Measurements from ENCODE around the gene METAP1. TPM values are rescaled to one million over a fixed set of nuclear protein-coding genes. Genes with fewer than 3 reads are reported as not detected.

Gene METAP1
- total and polyA plus RNA-seq, 2 of the 8 experiments (the other 6 are each of a cell fraction or from before 2014, with no cell fraction given), result 50.6 to 85.2 TPM

DNA sequence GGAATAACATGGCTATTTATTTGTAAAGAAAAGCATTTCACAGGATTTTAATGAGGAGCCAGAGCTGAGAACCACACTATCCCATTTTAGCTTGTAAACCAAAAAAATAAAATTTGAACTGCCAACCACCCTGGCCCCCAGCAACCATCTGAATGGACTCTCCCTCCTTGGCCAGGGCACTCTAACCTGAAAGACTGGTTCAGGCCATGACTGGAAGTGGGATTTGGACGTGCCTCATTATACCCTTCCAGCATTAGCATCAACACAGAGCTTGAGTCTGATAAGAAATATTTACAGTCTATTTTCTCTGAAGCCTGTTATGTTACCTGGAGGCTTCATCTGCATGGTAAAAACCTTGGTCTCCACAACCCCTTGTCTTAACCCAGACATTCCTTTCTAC lies 30.0 kb downstream of the METAP1 start:
- Histone ChIP-seq H3K56ac (replicated peaks; ENCODE audit: insufficient read length, low read depth, low read length) (no peak overlapping the region), H2BK20ac (ENCODE audit: low read length) (no peak overlapping the region), H2BK12ac (ENCODE audit: low read depth, low read length) (no peak overlapping the region), H3K18ac (ENCODE audit: extremely low read depth, low read length) (no peak overlapping the region), H3K4ac (replicated peaks; ENCODE audit: insufficient read length, low read depth, low read length) (no peak overlapping the region), H3K79me1 (ENCODE audit: low read depth, low read length) (peaks cover 4% of the 10 kb centered on the region), H2BK5ac (ENCODE audit: low read depth, low read length) (no peak overlapping the region), H4K91ac (replicated peaks; ENCODE audit: insufficient read length, low read length) (no peak overlapping the region), H3K4me1 (replicated peaks in 1 of 4; ENCODE audit: control insufficient read depth in 3 of 4, insufficient read depth in 4 of 4, low read length in 3 of 4) (peaks cover 0 to 12% (median 8%) of the 10 kb centered on the region in 4 experiments), H2AK5ac (ENCODE audit: low read depth, low read length) (no peak overlapping the region), H3K23me2 (ENCODE audit: low read depth, low read length) (no peaks in the 10 kb centered on the region), H3K14ac (ENCODE audit: insufficient read length) (no peak overlapping the region), H3K4me3 (ENCODE audit: extremely low read depth in 1 of 4, insufficient read depth in 2 of 4, low read depth in 3 of 4, low read length in 4 of 4) (no peak overlapping the region), H4K5ac (ENCODE audit: insufficient read length, low read depth, low read length) (no peak overlapping the region), H3K27ac (ENCODE audit: low read depth, low read length) (no peak overlapping the region), H3K9ac (replicated peaks in 1 of 4; ENCODE audit: extremely low read depth in 1 of 4, low read depth in 3 of 4, low read length in 3 of 4) (no peak overlapping the region), H3K9me3 (ENCODE audit: insufficient read depth in 2 of 2, low read depth in 1 of 2, low read length in 1 of 2) (no peaks in the 10 kb centered on the region), H2BK15ac (ENCODE audit: low read length) (no peak overlapping the region), H2AFZ (ENCODE audit: low read length) (no peak overlapping the region), H3K4me2 (ENCODE audit: insufficient read depth in 1 of 2, low read depth in 2 of 2, low read length in 2 of 2) (no peak overlapping the region), H3K36me3 (ENCODE audit: control insufficient read depth in 2 of 4, insufficient read depth in 4 of 4, low read length in 3 of 4) (peaks cover 0 to 9% (median 0%) of the 10 kb centered on the region in 4 experiments; a peak in 2 of 8 replicates), H3K27me3 (replicated peaks in 1 of 4; ENCODE audit: control insufficient read depth in 3 of 4, extremely low read depth in 1 of 4, insufficient read depth in 3 of 4, low read length in 3 of 4) (no peaks in the 10 kb centered on the region), H4K8ac (ENCODE audit: extremely low read depth, insufficient read depth, low read length) (no peak overlapping the region), H3K23ac (ENCODE audit: insufficient read length) (no peak overlapping the region), H3K79me2 (ENCODE audit: control insufficient read depth in 1 of 2, insufficient read depth in 2 of 2, low read length in 2 of 2) (peaks cover 16 to 100% of the 10 kb centered on the region in 2 experiments), H4K20me1 (replicated peaks in 1 of 2; ENCODE audit: control insufficient read depth in 1 of 2, insufficient read depth in 2 of 2, low read length in 2 of 2) (peaks cover 4 to 19% of the 10 kb centered on the region in 2 experiments), H2BK120ac (replicated peaks; ENCODE audit: low read depth, low read length) (no peak overlapping the region)
- no peak for DNase-seq (ENCODE audit: low read depth in 1 of 2, low spot score in 2 of 2)
- WGBS, 2 experiments (ENCODE audit: extremely low coverage in 1 of 2, insufficient coverage in 1 of 2, insufficient read length in 1 of 2, insufficient replicate concordance in 2 of 2, low coverage in 1 of 2, low lambda C conversion rate in 2 of 2, missing lambda C conversion rate in 1 of 2), result 65% methylated on average over 1 of the region's 1 CpG; no CpG with 5 or more reads in 1 of the 2 experiments
- ChIA-PET CTCF (ENCODE audit: partially characterized antibody) (interaction anchor here (1.1 to 1.9 kb wide), 3 partner anchors 31 to 33 kb away, joined by 3 to 8 read pairs (median 5); partner anchors contain the start of gene METAP1), POLR2A (ENCODE audit: partially characterized antibody) (interaction anchor here (1.1 to 1.3 kb wide), 2 partner anchors 11 to 18 kb away, joined by 8 read pairs; no protein-coding TSS in a partner anchor)
- FAIRE-seq, result no peak
- TF ChIP-seq KDM5A (IDR thresholded peaks at IDR 0.05; ENCODE audit: low read length), result no peak
- TF ChIP-seq RAD21 (IDR thresholded peaks at IDR 0.05 in 1 of 2, conservative IDR thresholded peaks at IDR 0.05 in 1 of 2; ENCODE audit: low read depth in 2 of 2, low read length in 2 of 2), result no peak
- TF ChIP-seq RNF2 (IDR thresholded peaks at IDR 0.05; ENCODE audit: borderline replicate concordance, low read depth, low read length, missing control alignments, poor library complexity, severe bottlenecking), result no peak
- TF ChIP-seq EZH2 (IDR thresholded peaks at IDR 0.05; ENCODE audit: low read depth, low read length, severe bottlenecking), result no peak
- no peak for TF ChIP-seq JUND (IDR thresholded peaks at IDR 0.05; ENCODE audit: low read length)
- no peak for TF ChIP-seq MAFK (IDR thresholded peaks at IDR 0.05; ENCODE audit: low read depth, low read length)
- TF ChIP-seq, protein P1, sequence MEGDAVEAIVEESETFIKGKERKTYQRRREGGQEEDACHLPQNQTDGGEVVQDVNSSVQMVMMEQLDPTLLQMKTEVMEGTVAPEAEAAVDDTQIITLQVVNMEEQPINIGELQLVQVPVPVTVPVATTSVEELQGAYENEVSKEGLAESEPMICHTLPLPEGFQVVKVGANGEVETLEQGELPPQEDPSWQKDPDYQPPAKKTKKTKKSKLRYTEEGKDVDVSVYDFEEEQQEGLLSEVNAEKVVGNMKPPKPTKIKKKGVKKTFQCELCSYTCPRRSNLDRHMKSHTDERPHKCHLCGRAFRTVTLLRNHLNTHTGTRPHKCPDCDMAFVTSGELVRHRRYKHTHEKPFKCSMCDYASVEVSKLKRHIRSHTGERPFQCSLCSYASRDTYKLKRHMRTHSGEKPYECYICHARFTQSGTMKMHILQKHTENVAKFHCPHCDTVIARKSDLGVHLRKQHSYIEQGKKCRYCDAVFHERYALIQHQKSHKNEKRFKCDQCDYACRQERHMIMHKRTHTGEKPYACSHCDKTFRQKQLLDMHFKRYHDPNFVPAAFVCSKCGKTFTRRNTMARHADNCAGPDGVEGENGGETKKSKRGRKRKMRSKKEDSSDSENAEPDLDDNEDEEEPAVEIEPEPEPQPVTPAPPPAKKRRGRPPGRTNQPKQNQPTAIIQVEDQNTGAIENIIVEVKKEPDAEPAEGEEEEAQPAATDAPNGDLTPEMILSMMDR (IDR thresholded peaks at IDR 0.05; ENCODE audit: control extremely low read depth in 1 of 3, insufficient read depth in 1 of 3, low read depth in 1 of 3, low read length in 3 of 3), result no peak
- no peak for TF ChIP-seq TAF7 (optimal IDR thresholded peaks at IDR 0.05; ENCODE audit: borderline replicate concordance, low read depth, low read length)
- TF ChIP-seq YY1 (IDR thresholded peaks at IDR 0.05; ENCODE audit: low read depth, low read length), result no peak
